Measurements from ENCODE around the gene RBMS1. TPM values are rescaled to one million over a fixed set of nuclear protein-coding genes. Genes with fewer than 3 reads are reported as not detected.
A peak's percentile ranks its signal among the peaks of the same experiment; 100 is the strongest.

RBMS1 gene
- total RNA-seq, 3 donors from 2014 or later: 81.3 to 96.2 (median 92.1) TPM

GRCh38 chr2:160347269-160347863 is 146.2 kb downstream of the RBMS1 start:
- no peak for DNase-seq (ENCODE audit: low spot score in 2 of 2)
- no peaks in the 10 kb centered on the region for H3K27me3 ChIP-seq
- H3K9me3 ChIP-seq: no peaks in the 10 kb centered on the region
- H3K4me1 ChIP-seq: peaks cover 0 to 7% of the 10 kb centered on the region in 2 donors
- peak overlapping the region in 1 of 2 donors; percentile 14 for H3K27ac ChIP-seq
- H3K36me3 ChIP-seq: no peaks in the 10 kb centered on the region
- TF ChIP-seq CTCF (IDR thresholded peaks at IDR 0.05): no peak
- TF ChIP-seq POLR2A (IDR thresholded peaks at IDR 0.05): no peak
- TF ChIP-seq POLR2AphosphoS5 (IDR thresholded peaks at IDR 0.05): no peak
- intact Hi-C loops (cut with DNase I; ENCODE audit: low total_unique reads): loop anchor here (5.0 kb wide), 1 partner anchor 420 kb away; no protein-coding TSS in a partner anchor
- H3K4me3 ChIP-seq: no peak overlapping the region

- no peak for DNase-seq (ENCODE audit: low spot score in 2 of 2)
- no peak overlapping the region for H3K27ac ChIP-seq
- H3K27me3 ChIP-seq: no peaks in the 10 kb centered on the region
- intact Hi-C loops (cut with DNase I; ENCODE audit: low total_unique reads): loop anchor here (5.0 kb wide), 1 partner anchor 422 kb away; no protein-coding TSS in a partner anchor
- H3K4me3 ChIP-seq: no peak overlapping the region
- peaks cover 0 to 3% of the 10 kb centered on the region in 2 donors for H3K4me1 ChIP-seq
- TF ChIP-seq POLR2A (IDR thresholded peaks at IDR 0.05) (no peak), CTCF (IDR thresholded peaks at IDR 0.05) (no peak), POLR2AphosphoS5 (IDR thresholded peaks at IDR 0.05) (no peak)
- H3K36me3 ChIP-seq: no peaks in the 10 kb centered on the region
- H3K9me3 ChIP-seq: no peaks in the 10 kb centered on the region
These were observed 148.4 kb downstream of the RBMS1 start for GRCh38 chr2:160345071-160345764.

DNA sequence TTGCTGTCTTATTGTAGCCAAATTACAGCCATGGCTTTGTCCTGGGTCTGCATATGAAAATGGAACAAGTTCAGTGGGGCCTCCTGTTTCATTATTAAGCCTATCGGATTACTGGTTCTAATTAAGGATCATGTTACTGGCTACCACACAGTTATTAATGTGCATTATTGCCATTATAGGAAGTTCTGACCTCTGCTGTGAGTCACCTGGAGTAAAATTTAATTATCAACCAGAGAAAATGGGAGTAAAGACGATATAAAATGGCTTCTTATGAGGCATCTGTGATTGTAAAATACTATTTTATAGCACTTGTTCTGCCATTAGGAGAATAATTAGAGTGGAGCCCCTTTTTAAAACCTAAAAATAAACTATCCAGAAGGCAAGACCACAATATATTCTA is 150.2 kb downstream of the RBMS1 start:
- H3K4me1 ChIP-seq: peaks cover 0 to 11% of the 10 kb centered on the region in 2 donors

DNA sequence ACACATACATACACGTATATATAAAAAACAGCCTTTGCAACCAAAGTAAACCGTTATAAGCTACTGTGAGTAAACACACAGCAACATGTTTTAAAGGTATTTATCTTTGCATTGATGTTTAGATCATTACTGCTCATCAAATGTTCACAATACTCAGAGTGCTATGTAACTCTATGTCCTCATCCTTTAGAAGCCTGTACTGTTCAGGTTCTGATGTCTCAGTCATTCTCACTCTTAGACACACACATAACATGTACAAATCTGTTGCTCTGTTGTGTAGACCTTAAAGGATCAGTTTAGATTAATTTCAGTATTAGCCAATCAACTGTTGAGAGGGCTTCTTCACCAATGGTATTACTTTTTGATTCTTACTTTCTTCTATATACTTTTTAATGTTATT is 153.9 kb downstream of the RBMS1 start:
- no peak for DNase-seq (ENCODE audit: low spot score in 2 of 2)
- Histone ChIP-seq H3K27ac (no peak overlapping the region), H3K4me3 (no peak overlapping the region), H3K4me1 (peaks cover 0 to 8% of the 10 kb centered on the region in 2 donors), H3K36me3 (no peaks in the 10 kb centered on the region), H3K27me3 (no peaks in the 10 kb centered on the region), H3K9me3 (no peaks in the 10 kb centered on the region)
- TF ChIP-seq POLR2A (IDR thresholded peaks at IDR 0.05): no peak
- intact Hi-C loops (cut with DNase I; ENCODE audit: low total_unique reads): no loop called here

More for the DNA sequence above, 150.2 kb downstream of the RBMS1 start:
- no peak overlapping the region for H3K27ac ChIP-seq
- H3K4me3 ChIP-seq: no peak overlapping the region
- TF ChIP-seq CTCF (IDR thresholded peaks at IDR 0.05): no peak
- TF ChIP-seq POLR2AphosphoS5 (IDR thresholded peaks at IDR 0.05): no peak
- no peak for TF ChIP-seq POLR2A (IDR thresholded peaks at IDR 0.05)
- no peaks in the 10 kb centered on the region for H3K27me3 ChIP-seq
- no peaks in the 10 kb centered on the region for H3K9me3 ChIP-seq
- intact Hi-C loops (cut with DNase I; ENCODE audit: low total_unique reads): no loop called here
- no peaks in the 10 kb centered on the region for H3K36me3 ChIP-seq
- no peak for DNase-seq (ENCODE audit: low spot score in 2 of 2)

DNA sequence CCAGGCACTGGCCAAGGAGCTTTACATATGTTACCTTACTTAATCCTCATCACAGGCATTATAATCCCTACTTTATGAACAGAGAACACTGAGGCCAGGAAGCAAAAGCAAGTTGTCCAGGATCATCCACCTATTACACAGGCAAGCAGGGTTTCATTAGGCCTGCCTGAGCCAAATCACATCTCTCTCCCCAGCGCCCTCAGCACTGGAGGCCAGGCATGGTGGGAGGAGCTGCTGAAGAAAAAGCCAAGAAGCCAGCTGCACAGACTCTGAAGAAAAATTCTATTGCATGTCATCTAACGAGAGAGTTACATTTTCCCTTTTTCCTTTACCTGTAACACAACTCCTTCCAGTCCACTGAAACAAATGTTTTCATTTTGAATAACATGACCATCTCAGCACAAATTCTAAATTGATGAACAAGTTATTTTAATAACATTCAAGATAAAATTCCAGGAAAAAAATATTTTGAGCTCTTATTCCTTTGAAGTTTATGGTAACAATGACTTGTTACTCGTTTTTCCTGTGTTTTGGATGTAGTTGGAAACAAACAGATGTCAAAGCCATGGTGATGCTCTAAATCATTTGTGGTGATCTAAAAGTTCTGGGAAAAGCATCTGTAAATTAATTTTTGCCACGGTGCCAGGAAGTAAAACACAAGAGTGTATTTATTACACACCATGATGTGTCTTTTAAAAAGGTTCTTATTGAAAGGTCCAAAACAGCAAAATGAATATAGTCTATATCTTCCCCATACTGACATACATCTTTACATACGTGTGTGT is 154.5 kb downstream of the RBMS1 start:
- H3K4me3 ChIP-seq: no peak overlapping the region
- no peaks in the 10 kb centered on the region for H3K9me3 ChIP-seq
- H3K4me1 ChIP-seq: peaks cover 0 to 8% of the 10 kb centered on the region in 2 donors
- H3K27ac ChIP-seq: peak overlapping the region; percentile 8 to 59
- no peak for DNase-seq (ENCODE audit: low spot score in 2 of 2)
- TF ChIP-seq POLR2A (IDR thresholded peaks at IDR 0.05) (no peak), CTCF (IDR thresholded peaks at IDR 0.05) (no peak), POLR2AphosphoS5 (IDR thresholded peaks at IDR 0.05) (no peak)
- intact Hi-C loops (cut with DNase I; ENCODE audit: low total_unique reads): no loop called here
- no peaks in the 10 kb centered on the region for H3K27me3 ChIP-seq
- no peaks in the 10 kb centered on the region for H3K36me3 ChIP-seq

All from breast epithelium (tissue), 4 donors.